DMS 273 treated with DMSO at 0.1 percent for 48 hours (cell line): ENCODE results near the gene NECAB2.

Experiments used
- DNase-seq: peaks from one replicate; lab custom pipeline; 2025; lab: John Stamatoyannopoulos, UW

Gene NECAB2

DNA sequence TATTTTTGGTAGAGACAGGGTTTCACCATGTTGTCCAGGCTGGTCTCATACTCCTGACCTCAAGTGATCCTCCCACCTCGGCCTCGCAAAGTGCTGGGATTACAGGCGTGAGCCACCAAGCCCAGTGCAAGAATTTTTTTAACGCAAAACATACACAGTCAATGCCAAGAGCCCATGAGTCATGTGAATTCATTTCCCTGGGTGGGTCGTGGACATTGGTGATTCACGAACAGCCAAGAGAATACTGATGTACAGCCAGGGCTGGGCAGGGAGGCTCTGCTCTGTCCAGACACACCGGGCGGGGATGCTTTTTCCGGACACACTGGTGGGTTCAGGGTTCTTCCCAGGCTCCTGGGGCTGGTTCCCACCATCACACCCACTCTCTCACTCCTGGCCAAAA, 56.8 kb downstream of the NECAB2 start:
- DNase-seq = no peak

DNA sequence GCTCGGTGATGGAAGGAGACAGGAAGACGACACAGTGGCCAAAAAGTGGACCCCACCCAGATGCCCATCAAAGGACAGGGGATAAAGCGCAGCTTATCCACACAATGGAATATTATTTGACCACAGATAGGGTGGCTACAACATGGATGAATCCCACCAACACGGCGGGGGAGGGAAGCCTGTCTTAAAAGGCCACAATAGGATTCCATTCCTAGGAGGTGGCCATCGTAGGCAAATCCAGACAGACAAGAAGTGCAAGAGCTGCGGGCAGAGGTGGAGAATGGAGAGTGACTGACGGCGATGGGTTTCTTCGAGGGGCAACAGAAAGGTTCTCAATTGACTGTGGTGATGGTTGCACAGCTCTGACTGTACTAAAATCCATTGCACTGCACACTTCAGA, 58.6 kb downstream of the NECAB2 start:
- DNase-seq = no peak

DNA sequence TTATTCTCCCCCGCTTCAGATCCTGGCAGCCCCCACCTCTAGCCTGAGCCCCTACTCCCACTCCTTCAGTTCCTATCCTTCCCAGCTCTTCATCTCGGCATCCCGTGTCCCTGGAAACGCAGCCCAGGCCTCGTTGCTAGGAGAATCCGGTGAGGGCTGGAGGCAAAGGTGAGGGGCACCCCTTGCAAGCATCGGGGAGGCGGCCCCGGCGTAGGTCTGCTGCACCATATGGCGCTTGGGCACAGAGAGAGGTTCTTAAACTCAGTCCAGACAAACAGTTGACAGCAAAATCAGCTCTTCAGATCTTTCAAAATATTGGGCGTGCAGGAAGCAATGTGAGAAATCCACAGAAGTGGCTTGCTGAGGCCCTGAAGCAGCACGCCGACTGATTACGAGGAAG, 59.6 kb downstream of the NECAB2 start:
- DNase-seq = no peak

DNA sequence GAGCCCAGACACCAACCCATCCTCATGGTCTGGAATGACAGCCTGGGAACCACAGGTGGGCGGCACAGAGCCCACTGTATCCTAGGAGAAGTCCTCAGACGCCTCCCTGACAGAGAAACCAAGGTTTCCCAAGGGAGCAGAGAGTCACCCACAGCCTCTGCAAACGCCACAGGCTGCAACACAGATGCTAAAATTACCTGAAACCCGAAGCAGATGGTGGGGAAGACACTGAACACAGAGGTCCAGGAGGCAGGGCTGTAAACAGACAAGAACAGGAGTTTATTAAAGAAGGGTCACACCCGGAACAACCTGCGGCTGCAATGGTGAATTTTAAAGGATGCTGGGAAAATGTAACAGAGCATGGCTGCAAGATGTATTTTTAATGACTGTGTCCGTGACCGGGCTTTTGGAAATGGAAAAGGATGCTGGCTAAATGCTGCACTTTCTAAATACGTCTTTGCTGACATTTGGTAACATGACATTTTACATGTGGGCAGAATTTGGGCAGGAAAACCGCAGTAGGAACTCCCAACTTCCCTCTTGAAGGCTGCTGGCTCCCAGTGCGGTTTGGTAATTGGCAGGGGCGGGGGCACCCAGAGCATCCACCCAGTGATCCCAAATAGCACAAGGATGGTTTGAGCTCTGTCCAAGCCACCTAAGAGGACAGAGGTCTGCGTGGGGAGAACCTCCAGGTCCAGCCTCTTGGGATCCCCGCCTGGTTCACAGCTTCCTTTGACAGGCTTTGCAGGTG, 61.4 kb downstream of the NECAB2 start:
- DNase-seq = no peak

DNA sequence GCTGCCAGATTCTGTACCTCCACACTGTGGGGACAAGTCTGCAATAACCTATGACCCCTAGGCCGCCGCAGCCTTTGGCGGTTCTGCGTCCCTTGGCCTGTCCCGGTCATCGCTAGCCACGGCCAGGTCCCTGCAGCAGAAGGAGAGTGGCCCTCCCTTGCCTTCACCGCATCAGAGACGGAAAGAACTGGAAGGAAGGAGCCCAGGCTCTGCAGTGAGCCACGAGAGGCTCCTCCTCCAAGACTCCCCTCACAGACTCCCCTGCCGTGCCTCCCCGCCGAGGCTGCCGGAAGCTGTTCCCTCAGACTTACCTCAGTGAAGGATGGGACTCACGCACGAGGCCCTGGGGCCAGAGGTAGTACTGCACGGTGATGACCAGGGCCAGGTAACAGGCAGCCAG, 63.5 kb downstream of the NECAB2 start:
- no peak for DNase-seq

DNA sequence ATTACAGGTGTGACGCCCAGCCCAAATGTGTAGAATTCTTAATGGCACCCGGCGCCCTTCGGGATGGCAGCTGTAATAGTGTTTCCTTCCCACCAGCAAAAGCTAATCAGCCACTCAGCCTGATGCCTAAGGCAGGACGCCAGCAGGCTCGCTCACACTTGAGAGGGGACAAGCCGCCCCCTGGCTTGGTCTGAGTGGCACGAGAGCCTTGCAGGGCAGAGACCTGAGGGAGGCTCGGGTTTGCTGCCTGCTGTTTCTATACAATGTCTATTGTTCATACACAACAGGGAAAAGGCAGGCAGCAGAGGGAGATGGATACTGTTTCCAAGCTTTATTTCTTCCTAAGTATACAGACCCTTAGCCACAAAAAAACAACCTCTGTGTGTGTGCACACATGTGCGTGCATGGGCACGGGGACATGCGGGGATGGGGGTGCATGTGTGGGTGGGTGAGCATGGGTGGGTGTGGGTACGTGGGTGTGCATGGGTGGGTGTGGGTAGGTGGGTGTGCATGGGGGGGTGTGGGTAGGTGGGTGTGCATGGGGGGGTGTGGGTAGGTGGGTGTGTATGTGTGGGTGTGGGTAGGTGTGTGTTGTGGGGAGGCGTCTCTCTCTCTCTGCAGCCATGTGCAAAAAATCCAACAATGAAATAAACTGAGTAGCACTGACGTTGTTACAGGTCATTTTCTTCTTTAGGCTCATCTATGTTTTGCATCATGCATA, 64.6 kb downstream of the NECAB2 start:
- DNase-seq = no peak

DNA sequence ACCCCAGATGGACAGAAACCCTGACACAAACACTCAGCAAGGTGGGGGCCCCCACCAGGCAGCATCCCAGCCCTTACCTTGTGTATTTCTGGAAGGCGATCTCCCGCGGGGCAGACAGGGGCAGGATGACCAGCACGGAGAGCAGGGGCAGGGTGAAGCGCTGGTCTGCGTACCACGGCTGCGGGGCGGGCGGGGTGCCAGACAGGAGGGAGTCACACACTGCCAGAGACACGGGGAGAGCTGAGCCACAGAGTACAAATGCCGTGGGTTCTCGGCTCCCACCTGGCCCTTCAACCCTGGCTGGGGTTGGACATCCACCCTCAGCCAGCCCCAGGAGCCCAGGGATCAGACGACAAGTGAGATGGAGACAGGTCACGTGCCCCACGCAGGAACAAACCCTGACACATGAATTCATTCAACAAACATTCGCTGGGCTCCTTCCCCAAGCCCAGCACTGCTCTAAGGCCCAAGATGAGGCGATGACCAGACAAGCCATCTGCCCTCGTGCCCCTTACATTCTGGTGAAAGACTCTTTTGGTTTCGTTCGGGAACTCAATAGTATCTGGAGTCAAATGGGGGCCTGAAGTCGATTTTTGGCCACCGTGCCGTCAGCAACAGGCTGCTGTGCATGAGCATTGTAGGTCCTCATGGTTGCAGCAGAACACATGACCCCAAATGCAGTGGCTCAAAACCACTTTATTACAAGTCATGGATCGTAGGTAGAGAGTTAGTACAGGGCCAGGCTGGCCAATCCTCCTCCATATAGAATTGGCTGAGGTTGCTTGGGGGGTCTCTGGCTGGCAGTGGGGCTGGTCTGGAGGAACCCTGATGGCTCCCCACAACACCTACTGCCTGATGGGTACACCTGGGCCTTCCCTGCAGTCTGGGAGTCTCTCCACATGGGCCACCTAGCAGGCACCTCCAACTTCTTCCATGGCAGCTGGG, 65.5 kb downstream of the NECAB2 start:
- no peak for DNase-seq

DNA sequence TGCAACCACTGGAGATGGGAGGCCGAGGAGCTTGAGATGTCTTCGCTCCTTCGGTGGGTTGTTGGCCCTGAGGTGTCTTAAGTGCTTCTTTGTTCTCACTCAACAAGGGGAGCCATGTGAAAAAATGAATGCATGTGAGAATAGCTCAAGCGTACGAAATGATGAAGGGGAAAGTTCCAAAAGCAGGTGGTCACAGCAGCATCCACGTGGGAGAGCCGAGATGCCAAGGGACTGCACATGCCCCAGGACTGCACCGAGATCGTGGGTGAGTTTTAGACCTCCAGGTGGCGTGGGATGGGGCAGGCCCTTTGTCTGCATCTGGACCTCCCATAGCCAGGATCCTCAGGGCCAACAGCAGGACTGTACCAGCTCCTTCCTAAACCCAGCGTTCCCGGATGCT, 66.5 kb downstream of the NECAB2 start:
- no peak for DNase-seq

DNA sequence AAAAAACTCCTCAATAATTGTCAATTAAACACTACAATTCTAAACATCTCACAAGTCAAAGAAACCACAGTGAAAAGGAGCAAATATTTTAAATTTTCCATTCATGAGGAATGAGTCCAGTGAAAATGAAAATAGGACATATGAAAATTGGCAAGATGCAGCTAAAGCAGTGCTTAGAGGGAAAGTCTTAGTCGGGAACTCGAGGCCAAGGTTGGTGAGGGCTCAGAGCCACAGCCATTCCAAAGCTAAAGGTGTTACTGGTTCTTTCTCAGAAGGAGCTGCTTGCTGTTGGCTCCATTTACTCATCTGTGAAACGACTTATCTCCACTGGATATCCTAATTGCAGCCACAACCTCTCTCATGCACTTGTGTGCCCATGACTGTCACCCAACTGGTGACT, 68.1 kb downstream of the NECAB2 start:
- DNase-seq = no peak

DNA sequence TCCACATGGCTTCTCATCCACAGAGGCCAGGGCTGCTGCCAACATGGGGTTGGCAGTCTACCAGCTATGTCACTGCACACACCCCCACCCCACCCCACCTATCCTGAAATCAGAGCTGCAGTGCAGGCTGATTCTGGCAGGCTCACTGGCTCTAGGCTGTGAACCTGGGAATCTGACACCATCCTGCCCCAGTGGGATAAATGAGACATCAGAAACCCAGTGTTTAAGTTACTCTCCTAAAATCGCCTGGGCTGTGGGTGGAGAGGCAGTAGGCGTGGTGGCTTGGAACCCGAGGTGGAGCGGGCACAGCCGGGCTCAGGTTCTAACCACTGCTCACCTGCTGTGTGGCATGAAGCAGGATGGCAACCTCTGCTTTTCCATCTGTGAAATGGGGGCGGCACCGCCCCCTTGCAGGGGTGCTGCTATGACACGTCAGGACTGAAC, 69.0 kb downstream of the NECAB2 start:
- no peak for DNase-seq

DNA sequence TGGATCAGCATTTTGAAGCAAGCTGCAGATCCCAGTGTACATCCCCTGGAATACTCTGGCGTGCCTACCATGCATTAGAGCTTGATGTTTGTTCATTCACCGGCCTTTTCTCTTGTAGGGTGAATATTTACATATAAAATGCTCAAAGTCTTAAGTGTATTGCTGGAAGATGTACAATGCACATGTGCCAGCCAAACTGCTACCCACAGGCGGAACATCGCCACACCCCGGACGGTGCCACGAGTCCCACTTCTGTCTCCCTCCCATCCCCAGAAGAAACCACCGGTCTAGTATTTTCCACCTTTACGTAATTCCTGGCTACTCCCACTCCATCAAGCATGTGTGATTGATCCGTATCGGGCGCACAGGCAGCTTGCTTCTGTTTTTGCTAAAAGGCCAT, 70.4 kb downstream of the NECAB2 start:
- no peak for DNase-seq

DNA sequence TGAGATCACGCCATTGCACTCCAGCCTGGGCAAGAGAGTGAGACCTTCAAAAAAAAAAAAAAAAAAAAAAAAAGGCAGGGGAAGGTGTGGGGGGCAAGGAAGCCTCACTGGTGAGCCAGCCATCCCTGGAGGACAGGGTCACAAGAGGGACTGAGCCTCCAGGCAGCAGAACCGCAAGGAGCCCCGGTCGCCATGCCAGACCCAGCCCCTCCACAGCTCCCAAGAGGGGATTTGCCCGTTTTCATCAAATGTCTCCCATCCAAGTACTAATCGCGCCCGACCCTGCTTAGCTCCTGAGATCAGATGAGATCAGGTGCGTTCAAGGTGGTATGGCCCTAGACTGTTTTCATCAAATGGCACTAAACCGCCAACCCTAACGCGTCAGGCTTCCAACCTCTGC, 71.7 kb downstream of the NECAB2 start:
- no peak for DNase-seq

DNA sequence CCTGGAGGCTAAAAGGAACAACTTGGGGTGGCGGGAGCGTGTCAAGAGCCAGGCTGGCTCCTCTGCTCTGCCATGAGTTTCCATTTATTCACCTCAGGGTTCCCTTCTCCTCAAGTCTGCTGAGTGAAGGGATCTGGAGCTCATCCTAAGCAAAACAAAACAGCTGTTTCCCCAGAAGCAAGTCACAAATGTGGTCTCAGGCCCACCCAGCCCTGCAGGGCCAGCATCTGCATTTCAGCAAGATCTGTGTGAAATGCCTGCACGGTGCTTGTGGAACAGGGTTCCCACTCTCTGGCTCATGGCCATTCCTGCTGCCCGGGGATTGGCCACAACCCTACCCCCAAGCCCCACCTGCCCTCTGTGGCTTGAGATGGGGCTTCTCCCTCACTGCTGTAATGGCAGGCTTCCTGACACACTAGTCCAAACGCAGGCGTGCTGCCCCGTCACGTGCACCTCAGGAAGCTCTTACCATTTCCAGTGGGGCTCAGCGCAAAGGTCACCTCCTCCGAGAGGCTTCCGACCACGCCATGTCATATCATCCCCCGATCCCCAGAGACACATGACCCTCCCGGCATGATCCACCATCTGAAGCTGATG, 72.3 kb downstream of the NECAB2 start:
- no peak for DNase-seq

DNA sequence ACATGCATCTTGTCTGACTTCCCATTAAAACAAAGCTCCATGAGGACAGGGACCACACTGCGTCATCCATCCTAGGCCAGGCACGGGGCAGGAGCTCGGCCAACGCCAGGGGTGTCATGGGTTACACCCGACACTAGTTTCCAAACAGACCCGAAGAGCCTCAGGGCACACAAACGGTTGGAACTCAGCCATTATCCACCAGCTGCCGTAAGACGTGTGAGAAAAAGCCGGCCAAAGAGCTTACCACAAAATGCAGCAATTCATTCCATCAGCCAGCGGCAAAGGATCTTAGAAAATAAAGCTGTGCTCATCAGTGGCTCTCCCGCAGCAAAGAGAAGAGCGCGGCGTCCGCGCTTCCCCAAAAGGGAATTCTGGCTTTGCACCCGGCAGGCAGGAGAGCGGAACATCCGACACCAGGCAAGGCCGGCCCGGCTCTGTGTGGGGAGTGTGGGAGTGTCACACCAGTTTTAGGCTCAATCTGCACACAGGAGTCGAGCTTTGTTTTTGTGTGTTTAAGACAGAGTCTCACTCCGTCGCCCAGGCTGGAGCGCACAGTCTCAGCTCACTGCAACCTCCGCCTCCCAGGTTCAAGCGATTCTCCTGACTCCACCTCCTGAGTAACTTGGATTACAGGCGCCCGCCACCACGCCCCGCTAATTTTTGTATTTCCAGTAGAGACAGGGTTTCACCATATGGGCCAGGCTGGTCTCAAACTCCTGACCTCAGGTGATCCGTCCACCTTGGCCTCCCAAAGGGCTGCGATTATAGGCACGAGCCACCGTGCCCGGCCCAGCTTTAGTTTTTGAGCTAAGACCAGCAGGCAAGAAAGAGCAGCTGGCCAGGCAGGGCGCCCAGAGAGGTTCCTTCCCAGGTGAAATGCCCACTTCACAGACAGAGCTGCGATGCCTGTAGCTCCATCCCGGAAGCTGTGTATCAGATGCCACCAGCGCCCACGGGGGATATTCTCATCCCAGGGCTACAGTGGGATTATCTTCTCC, 73.1 kb downstream of the NECAB2 start:
- DNase-seq = no peak

DNA sequence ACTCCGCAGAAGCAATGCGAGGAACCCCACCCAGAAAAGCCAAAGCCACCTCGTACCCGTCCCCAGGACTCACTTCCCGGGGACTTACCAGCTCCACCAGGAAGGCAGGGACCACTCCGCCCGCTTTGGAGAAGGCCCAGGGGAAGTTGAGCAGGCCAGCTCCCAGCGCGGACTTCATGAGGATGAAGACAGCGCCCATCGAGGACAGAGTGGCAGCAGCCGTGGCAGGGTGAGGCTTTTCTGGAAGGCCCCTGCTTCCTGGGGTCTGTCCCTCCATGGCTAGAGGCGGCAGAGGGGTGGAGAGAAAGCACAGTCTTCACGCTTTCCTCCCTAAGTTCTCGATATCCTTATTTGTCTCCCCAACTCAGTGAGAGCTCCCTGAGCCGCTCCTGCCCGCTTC, 73.8 kb downstream of the NECAB2 start:
- DNase-seq = no peak

DNA sequence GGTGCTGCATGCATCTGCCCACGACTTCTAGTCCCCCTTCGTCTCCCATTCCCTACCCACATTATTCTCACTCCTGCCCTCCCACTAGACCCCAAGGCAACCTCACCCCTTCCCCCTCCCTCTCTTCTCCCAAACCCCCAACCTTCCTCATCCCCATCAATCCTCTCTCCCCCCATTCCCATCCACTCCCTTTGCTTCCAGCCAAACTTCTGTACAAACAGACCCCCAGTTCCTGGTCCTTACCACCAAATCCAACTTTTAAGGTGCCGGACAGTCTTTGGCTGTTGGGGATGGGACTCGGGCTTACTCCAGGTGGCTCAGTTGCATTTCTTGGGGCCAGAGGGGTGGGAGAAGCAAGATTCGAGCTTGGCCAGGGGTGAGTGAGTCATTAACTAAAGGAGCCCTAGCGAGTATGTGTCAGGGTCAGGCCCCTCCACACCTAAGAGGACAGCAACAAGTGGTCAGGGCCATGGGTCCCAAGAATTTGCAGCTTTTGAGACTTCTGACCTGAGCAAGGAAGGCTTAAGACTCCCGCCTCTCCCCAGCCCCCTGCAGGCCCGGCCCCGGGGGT, 74.3 kb downstream of the NECAB2 start, which contains the start of gene SLC38A8:
Gene SLC38A8 (minus strand): TSS at position 488 of the 571 bp plus-strand sequence. CDS start 638 bp downstream, outside the sequence.
- no peak for DNase-seq

DNA sequence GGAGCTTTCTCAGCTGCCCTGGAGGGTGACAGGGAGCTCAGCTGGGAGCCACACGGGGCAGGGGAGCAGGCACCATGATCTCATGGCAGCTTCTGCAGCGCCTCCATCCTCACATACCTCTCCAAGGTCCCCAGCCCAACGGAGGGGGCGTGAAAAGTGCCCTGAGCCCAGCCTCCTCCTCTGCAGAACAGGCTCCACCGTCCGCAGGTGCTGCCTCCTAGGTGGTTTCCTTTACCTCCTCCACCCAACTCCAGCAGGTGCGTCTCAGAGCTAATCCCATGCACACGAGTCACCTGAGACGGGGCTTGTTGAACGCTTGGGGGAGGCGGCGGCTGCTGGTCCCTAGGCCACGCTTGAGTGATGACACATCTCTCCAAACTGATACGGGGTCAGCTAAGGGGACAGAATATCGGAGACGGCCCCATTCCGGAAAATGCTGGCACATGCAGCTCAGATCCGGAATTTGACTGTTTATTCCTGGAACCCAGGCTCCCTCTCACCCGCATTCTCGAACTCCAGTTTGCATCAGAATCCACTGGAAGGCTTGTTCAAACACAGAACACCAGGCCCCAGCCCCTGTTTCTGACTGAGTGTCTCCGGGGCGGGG, 74.9 kb downstream of the NECAB2 start:
- no peak for DNase-seq

DNA sequence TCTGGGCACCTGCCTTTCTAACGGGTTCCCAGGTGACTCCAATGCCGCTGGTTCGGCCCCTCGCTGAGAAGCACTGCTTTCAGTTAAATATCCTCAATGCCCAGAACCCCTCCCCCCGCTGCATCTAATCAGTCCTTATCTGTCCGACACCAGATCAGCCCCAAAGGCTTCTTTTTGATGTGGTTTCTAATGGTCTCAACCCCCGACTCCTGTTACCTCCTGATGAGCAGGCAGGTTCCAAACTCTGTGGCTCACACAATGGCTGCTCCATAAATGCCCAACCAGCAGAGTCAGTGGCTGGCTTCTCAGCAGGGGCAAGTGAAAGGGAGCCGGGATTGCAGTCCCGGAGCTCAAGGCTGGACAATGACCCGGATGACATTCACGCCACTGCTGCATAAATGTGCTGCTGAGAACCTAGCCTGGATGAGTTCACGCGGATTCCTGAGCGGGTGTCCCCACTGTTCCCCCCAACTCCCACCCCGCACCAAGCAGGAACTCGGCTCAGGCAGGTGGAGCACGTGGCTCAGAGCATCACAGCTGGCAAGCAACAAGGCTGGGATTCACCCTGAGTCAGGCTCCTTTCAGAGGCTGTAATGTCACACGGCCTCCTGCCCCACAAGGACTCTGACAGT, 75.6 kb downstream of the NECAB2 start:
- DNase-seq = no peak

DNA sequence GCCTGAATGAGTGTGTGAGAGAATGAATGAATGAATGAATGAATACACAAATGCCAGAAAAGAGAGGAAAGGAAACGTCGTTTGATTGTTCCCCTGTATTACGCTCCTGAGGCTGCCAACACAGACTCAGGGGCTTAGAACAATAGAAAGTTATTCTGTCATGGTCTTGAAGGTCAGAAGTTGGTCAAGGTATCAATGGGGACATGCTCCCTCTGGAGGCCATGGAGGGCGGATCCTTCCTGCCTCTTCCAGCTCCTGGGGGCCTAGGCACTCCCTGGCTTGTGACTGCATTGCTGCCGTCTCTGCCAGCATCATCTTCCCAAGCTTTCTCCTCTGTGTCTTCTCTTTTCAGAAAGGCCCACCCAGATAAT, 76.1 kb downstream of the NECAB2 start:
- no peak for DNase-seq
